Mesothelial cell of epicardium (in vitro differentiated cells): ENCODE data around the gene HFE. TPM values are rescaled to one million over a fixed set of nuclear protein-coding genes. Genes with fewer than 3 reads are reported as not detected.

Experiments
- DNase-seq, 2 experiments: peaks; one replicate each; pipeline ENCODE4 v3.0.0; 2021; ENCODE audit warnings: low spot score in 2 of 2; ENCODE audit not compliant: unreplicated experiment in 2 of 2
- H3K27ac Mint-ChIP-seq: 2 replicates; pipeline ENCODE4 v1.8.0; 2021; ENCODE audit warnings: mixed read lengths
- H3K27me3 Mint-ChIP-seq: 2 replicates; pipeline ENCODE4 v1.8.0; 2021; ENCODE audit warnings: low read depth, mixed read lengths
- H3K36me3 Mint-ChIP-seq: 2 replicates; pipeline ENCODE4 v1.8.0; 2021; ENCODE audit warnings: mixed read lengths
- H3K4me1 Mint-ChIP-seq: 2 replicates; pipeline ENCODE4 v1.8.0; 2021; ENCODE audit warnings: mixed read lengths
- H3K4me3 Mint-ChIP-seq: 2 replicates; pipeline ENCODE4 v1.8.0; 2021; ENCODE audit warnings: mild to moderate bottlenecking, moderate library complexity, mixed read lengths
- H3K9me3 Mint-ChIP-seq: 2 replicates; pipeline ENCODE4 v1.8.0; 2021; ENCODE audit warnings: mixed read lengths
- total RNA-seq: library from RNA; stranded (reverse); gene quantifications from 3 replicates; pipeline ENCODE4 v1.2.1, GENCODE V29; 2021
- TF ChIP-seq, protein P1 (sequence below): fragments of 200-600 bp; sonication (generic); IDR thresholded peaks from one replicate; pipeline ENCODE4 v1.5.0; 2021; ENCODE audit warnings: antibody characterized with exemption; ENCODE audit not compliant: unreplicated experiment

HFE gene
- total RNA-seq, 1 donor from 2014 or later, result 7.0 TPM

DNA sequence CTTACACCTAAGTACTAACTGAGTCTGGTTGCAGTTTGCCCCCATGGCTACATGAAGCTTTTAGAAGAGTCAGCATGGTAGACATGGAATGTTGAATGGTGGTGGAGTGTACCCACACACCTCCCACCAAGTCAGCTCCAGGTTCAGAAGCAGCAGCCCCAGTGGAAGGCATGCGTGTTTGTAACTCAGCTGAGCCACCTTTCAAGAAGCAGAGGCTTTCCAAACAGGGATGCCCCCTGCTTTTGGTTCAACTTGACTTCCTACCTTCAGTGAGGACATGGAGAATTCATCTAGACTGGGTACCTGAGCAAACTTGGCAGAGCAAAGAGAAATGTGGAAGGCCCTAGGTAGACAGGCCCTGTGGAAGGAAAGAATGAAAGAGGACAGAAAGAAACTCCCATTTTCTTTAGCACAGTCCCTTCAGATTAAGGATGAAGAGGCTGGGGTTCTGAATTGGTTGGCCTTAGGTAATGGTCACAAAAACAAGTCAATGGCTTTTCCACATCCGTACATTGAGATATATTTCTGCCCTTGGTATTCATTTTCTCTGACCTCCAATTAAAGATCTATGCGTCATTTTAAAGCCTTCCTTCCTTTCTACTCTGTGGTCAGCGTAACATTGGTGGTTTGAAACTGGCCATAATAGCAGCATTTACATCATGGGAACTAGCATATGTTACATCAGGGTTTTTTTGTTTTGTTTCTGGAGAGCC, 53.2 kb downstream of the HFE start:
- no peaks in the 10 kb centered on the region for H3K36me3 Mint-ChIP-seq
- TF ChIP-seq, protein P1, sequence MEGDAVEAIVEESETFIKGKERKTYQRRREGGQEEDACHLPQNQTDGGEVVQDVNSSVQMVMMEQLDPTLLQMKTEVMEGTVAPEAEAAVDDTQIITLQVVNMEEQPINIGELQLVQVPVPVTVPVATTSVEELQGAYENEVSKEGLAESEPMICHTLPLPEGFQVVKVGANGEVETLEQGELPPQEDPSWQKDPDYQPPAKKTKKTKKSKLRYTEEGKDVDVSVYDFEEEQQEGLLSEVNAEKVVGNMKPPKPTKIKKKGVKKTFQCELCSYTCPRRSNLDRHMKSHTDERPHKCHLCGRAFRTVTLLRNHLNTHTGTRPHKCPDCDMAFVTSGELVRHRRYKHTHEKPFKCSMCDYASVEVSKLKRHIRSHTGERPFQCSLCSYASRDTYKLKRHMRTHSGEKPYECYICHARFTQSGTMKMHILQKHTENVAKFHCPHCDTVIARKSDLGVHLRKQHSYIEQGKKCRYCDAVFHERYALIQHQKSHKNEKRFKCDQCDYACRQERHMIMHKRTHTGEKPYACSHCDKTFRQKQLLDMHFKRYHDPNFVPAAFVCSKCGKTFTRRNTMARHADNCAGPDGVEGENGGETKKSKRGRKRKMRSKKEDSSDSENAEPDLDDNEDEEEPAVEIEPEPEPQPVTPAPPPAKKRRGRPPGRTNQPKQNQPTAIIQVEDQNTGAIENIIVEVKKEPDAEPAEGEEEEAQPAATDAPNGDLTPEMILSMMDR, result no peak
- H3K27me3 Mint-ChIP-seq, result no peaks in the 10 kb centered on the region
- H3K27ac Mint-ChIP-seq, result no peak overlapping the region
- no peak for DNase-seq
- H3K4me1 Mint-ChIP-seq, result no peaks in the 10 kb centered on the region
- no peaks in the 10 kb centered on the region for H3K9me3 Mint-ChIP-seq
- no peak overlapping the region for H3K4me3 Mint-ChIP-seq

DNA sequence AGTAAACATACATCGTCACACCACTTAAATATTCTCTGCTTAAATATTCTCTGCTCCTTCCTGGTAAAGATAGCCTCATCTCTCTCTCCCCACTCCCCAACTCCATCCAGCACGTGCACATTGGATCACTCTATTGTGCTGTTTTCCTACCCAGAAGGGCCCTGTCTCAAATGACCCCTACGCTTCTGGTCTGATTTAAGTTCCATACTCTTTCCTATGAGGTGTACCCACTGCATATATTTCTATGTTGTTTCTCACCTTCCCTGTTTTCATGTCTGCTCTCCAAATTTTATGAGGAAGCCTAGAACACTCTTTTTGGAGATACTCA, 53.7 kb downstream of the HFE start:
- no peak overlapping the region for H3K4me3 Mint-ChIP-seq
- H3K27ac Mint-ChIP-seq, result no peak overlapping the region
- H3K36me3 Mint-ChIP-seq, result no peaks in the 10 kb centered on the region

DNA sequence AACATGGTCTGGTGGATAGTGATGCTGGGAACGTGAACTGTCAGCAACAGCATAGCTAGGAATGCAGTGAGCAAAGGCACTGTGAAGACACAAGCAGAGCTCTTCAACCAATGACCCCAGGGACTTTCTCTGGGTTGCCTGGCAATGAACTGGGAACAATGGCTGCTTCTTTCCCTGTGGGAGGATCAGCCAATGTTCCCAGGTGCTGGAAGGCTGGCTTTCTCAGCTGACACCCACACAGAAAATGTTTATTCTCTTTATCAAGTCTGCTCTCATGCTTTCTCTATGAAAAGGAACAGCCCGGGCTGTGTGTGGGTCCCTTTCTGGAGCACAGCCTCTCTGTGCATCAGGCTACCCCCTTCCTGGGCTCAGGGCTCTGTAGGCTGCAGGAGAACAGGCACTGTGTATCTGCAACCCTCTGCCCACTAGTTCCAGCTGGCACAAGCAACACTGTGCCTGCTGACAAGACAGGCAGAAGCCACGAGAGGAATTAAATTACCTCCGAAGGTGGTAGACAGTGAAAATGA, 54.2 kb downstream of the HFE start:
- H3K27me3 Mint-ChIP-seq, result no peaks in the 10 kb centered on the region
- no peaks in the 10 kb centered on the region for H3K9me3 Mint-ChIP-seq
- no peak overlapping the region for H3K27ac Mint-ChIP-seq
- H3K4me1 Mint-ChIP-seq, result no peaks in the 10 kb centered on the region
- no peak for DNase-seq
- H3K4me3 Mint-ChIP-seq, result no peak overlapping the region
- TF ChIP-seq, protein P1, result no peak
- no peaks in the 10 kb centered on the region for H3K36me3 Mint-ChIP-seq

More for the DNA sequence above, 53.7 kb downstream of the HFE start:
- Mint-ChIP-seq H3K4me1 (no peaks in the 10 kb centered on the region), H3K27me3 (no peaks in the 10 kb centered on the region), H3K9me3 (no peaks in the 10 kb centered on the region)
- TF ChIP-seq, protein P1, result no peak
- DNase-seq, result no peak

DNA sequence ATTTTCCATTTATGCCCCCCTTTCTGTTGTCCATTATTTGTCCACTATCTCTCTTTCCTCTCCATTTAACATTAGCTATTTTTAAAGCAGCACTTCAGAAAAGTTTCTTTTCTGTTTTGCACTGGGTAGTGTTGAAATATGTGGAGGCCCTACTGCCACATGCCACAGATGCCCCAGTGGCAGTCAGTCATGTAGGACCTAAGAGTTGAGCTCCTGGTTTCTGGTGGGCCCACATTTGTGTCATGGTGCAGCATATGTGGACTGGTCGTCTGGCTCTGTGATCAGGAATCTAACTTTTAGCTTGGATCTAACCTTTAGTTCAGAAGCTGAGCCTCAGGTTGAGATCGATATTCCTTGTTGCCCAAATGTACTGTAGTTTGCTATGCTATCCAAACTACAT, 54.8 kb downstream of the HFE start:
- Mint-ChIP-seq H3K27me3 (no peaks in the 10 kb centered on the region), H3K36me3 (no peaks in the 10 kb centered on the region), H3K9me3 (no peaks in the 10 kb centered on the region), H3K4me3 (no peak overlapping the region), H3K4me1 (no peaks in the 10 kb centered on the region), H3K27ac (no peak overlapping the region)
- DNase-seq, result no peak
- TF ChIP-seq, protein P1, result no peak

Other genes starting within 250 kb of the HFE start
- gene SLC17A3, start 213.2 kb upstream of the HFE start, total RNA-seq, result not detected in 3 replicates
- not detected in 3 replicates for gene SLC17A2, start 156.7 kb upstream of the HFE start, total RNA-seq
- 15.8 to 17.1 TPM (median 15.9 TPM) in 3 replicates for gene TRIM38, start 124.6 kb upstream of the HFE start, total RNA-seq